GM21390 (cell line): Measurements from ENCODE around the gene GIMAP8.
"Not testable (repeated sequence)": the region's sequence is repeated elsewhere in the genome, so short reads cannot be mapped to it uniquely, and the experiment has no call there.

ENCODE experiments used
- ATAC-seq: cut with Tn5 transposase; IDR thresholded peaks from one replicate; pipeline ENCODE4 v1.9.1; 2021; ENCODE audit not compliant: unreplicated experiment

Gene GIMAP8

DNA sequence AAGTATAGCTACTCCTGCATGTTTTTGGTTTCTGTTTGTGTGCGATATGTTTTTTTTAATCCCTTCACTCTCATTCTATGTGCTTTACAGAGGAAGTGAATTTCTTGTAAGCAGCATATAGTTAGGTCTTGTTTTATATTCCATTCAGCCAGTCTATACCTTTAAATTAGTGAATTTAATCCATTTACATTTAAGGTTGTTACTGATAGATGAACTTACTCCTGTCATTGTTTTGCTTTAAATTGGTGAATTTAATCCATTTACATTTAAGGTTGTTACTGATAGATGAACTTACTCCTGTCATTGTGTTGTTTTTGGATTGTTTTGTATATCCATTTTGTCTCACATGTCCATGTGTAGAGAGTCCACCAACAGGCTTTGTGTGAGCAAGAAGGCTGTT lies 11.1 kb downstream of the GIMAP8 start:
- ATAC-seq: no peak

DNA sequence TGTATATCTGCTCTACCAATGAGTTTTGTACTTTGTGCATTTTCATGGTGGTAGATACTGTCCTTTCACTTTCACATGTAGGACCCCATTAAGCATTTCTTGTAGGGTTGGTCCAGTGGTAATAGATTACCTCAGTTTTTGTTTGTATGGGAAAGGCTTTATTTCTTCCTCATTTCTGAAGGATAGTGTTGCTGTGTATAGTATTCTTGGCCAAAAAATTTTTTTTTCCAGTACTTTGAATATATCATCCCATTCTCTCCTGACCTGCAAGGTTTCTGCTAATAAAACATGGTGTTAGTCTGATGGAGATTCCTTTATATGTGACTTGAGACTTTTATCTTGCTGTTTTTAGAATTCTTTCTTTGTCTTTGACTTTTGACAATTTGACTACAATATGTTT lies 12.0 kb downstream of the GIMAP8 start:
- ATAC-seq: no peak

DNA sequence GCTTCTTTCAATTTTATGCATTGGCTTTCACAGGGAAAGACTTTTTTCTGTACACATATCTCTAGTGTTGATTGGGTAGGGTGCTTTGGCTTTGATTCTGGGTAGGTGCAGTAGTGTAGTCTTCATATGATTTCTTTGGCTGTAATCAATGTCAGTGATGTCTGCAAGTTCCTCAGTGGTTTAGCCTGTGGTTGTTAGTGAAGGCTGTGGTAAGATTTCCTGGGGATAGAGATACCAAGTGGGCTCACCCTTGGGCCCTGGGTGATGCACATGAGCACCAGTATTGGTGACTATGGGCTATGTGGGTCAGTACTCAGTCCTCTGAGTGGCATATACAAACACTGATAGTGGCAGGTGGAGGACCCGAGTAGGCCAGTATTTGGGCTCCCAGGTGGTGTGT lies 13.0 kb downstream of the GIMAP8 start:
- no peak for ATAC-seq

DNA sequence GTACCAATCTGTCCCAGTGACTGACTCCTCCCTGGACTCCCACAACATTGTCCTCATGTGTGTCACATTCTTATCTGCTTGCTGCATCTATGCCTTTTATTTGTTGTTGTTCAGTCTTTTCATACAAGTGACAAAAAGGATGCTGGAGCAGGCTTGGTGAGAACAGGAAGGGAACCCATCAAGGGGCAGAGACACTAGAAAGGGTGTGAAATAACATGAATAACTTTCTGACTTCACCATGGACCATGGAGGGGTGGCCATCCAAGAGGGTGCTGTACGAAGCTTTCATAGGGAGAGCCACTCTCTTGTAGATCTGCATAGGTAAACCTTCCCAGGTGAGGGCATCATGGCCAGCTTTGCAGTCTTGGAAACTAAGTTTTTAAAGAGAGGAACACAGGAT lies 14.5 kb downstream of the GIMAP8 start:
- ATAC-seq: no peak

DNA sequence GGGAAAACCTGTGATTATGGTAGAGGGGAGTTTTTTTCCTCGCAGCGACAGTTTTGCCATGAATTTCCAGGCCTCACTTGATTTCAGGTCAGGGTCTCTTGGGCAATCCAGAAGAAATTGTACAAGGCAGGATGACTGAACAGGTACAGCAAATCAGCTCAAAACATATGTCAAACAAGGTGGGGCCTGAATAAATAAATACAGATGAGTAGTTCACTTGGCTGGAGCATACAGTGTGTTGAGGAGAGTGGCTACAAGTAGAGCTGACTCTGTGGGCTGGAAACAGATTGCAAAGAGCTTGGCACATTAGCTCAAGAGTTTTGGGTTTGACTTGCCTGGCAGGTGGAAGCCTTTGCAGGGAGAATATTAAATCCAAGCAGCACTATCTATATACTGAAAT lies 15.0 kb downstream of the GIMAP8 start:
- ATAC-seq: no peak

DNA sequence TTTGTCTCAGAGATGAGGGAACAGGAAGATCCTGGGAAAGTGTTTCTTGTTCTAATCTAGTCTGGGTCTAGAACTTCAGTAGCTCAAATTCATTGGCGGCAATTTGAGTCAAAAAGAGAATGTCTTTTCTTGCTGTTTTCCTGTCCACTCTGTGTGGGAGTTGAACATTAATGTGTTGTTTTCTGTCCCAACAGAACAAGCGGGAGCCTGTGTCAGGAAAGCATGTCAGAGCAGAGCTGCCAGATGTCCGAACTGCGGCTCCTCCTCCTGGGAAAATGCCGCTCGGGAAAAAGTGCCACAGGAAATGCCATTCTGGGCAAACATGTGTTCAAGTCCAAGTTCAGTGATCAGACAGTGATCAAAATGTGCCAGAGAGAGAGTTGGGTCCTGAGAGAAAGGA lies 16.0 kb downstream of the GIMAP8 start:
- no peak for ATAC-seq

DNA sequence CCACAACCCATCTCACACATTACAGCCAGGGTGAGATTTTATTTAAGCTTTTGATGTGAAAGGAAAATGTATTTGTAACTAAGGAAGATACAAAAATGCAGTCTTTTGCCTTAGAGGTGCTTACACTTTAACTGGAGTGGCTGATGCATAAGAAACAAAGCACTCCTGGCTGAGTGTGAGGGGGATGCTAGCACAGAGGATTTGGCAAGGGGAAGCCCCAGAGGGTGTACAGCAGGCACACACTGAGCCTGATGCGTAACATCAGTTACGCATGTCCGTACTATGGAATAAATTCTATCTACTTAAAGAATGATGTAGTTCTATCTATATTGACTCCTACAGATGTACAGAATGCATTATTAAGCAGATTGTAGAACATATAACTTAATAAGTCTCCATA lies 17.8 kb downstream of the GIMAP8 start:
- ATAC-seq: no peak

DNA sequence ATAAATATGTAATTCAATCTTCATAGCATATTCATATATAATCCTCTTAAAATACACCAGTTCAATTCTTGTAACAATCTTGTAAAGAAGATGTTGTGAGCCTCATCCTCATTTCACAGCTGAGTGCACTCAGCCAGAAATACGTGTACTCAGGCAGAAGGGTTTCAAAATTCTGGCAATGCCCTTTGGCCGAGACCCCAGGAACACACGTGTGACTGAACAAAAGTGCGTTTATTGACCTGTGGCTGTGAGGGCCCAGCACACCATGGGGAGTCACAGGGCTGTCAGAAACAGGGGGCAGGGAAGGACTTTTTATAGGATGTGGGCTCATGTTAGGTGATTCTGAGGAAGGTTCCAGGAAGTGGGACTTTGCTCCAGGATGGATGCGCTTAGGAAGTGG lies 21.5 kb downstream of the GIMAP8 start:
- no peak for ATAC-seq

DNA sequence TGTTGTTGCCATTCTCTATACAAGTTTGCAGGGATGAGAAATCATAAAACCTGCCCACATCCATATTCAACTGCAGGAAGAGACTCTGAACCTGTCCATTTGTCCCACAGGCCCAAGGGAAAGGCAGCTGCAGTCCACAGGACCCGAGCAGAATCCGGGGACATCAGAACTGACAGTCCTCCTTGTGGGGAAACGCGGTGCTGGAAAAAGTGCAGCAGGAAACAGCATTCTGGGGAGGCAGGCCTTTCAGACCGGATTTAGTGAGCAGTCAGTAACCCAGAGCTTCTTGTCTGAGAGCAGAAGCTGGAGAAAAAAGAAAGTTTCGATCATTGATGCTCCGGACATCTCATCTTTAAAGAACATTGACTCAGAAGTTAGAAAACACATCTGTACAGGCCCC lies 23.5 kb downstream of the GIMAP8 start:
- ATAC-seq: no peak

DNA sequence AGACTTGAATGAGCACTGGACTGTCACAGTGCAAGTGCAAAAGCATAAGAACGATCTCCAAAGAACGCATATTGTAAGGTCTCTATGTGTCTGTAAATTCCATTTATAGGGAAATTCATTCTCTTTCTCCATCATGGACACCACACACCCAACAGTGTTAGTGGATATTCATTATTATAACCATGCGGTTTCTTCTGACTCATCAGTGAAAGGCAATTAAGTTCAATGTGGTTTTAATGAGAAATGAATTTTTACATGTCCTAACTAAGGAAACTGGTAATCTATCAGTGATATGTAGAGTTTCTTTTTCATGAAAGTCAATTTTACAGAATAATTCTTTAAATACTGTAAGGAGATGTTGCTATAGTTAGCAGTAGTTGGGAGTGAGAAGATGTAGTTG lies 25.9 kb downstream of the GIMAP8 start:
- no peak for ATAC-seq

DNA sequence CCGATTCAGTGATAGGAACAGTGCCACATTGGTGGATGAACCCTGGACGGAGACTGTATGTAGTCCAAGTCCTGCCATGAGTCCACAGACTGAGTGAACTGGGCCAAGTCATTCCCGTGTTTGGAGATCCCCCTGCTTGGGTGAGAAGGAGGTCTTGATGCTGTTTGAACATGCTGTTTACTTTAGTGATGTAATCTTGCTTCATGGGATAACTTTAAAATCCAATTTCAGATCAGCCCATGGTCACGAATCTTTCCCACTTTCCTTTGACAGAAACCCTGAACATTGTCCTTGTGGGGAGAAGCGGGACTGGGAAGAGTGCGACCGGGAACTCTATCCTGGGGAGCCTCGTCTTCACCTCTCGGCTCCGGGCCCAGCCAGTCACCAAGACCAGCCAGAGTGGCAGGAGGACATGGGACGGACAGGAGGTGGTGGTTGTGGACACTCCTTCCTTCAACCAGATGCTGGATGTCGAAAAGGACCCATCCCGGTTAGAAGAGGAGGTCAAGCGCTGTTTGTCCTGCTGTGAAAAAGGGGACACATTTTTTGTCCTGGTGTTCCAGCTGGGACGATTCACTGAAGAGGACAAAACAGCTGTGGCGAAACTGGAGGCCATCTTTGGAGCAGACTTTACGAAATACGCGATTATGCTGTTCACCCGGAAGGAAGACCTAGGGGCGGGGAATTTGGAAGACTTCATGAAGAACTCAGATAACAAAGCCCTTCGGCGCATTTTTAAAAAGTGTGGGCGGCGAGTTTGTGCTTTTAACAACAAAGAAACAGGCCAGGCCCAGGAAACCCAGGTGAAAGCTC lies 26.6 kb downstream of the GIMAP8 start:
- no peak for ATAC-seq

DNA sequence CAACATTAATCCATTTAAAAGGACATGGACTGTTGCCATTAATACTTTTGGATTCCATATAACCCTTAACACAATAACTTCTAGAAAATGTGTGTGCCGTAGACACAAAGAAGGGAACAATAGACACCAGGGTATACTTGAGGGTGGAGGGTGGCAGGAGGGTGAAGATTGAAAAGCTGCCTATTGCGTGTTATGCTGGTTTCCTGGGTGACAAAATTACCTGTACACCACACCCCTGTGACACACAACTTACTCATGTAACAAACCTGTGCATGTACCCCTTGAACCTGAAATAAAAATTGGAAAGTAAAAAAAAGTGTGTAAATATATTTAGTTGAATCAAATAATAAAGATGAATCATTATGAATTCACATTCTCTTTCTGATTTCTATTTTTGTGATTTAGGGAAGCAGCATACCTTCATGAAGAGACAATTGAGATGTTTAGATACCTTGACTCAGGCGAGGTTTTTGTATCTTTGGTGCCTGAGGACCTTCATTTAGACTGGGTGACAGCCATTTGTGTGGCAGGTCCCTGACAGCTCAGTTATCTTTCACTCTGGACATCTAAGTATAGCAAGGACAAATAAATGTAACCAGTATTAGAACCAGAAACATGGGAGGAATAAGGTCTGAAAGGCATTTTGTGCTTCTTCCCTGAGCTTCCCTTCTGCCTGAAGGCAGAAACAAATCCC lies 28.7 kb downstream of the GIMAP8 start:
- no peak for ATAC-seq

DNA sequence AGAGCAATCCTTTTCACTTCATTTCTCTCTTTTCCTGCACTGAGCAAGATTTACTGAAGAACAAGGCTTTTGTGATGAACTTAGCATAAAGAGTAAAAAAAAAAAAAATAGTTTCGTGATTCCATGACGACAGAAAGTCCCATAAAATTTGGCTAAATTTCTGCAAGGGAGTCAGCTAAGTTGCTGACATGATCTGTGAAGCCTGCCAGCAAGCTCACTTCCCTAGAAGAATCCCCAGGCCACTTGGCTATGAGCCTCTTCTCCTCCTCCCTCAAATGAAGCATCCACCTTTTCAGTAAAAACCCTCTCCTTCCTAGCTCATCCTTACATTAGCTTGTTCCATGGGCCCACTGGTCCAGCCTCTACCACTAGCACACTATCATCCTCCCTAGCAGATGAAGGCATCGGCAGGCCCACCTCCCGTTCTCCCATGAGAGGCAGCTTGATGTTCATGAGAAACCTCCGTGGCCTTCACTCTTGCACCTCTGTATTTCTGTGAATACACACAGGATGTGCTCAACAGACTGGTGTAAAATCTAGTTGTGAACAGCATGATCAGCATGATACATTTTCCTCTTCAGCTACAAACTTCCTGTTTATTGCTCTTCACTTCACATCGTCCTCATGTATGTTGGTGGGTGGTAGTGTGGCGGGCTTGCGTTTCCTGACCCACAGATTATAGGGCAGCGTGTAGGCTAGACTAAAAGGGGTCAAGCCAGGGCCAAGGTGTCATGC lies 30.9 kb downstream of the GIMAP8 start:
- ATAC-seq: no peak

DNA sequence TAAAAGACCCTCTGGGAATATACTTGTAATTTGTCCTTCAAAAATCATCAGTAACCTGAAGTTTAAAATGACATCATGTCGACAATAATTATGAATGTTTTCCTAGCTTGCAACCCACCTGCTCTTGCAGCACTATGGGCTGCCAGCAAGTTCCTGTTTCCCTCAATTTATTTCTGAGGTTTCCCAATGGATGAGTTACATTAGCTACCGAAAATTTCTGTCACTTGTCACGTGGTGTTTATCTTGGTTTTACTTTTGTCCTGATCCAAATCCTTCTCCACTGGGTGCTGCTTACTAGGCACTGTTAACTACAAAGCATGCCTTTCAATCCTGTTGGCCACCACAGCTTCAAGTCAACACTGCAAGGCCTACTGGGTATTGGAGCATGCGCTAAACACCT lies 31.5 kb downstream of the GIMAP8 start:
- ATAC-seq: no peak

DNA sequence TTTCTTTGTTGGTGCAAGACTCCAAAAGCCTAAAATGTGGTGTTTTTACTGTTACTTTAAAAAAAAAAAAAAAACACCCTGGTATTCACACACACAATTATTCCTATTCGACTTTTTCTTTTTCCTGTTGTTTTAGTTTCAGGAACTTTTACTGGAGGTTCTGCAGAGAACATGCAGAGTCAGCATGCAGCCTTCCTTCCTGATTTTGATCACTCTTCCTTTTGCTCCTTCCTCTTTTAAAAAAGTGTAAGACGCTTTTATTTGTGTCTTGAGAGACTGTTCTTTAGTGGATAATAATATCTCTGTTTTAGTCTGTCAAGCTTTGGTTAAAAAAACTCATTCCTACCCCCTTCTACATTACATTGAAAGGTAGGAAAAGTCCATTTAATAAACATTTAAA lies 33.1 kb downstream of the GIMAP8 start:
- not testable (repeated sequence) for ATAC-seq

DNA sequence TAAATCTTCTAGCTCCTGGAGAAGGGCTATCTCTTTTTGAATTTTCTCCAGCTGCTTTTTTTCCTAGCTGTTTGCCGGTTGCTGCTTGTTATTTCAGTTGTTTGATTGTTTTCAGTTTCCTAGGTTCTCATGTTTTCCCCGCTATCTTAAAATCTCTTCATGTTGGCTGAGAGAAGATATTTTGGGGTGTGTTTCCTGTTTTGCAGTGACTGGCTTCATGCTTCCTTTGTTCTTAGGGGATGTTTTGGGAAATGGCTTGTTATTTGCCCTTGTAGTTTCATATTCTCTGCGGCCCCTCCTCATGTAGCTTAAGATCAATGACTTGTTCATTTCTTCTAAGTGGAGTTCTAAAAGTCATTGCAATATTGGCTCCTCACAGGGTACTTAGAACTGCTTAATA lies 33.6 kb downstream of the GIMAP8 start:
- not testable (repeated sequence) for ATAC-seq

DNA sequence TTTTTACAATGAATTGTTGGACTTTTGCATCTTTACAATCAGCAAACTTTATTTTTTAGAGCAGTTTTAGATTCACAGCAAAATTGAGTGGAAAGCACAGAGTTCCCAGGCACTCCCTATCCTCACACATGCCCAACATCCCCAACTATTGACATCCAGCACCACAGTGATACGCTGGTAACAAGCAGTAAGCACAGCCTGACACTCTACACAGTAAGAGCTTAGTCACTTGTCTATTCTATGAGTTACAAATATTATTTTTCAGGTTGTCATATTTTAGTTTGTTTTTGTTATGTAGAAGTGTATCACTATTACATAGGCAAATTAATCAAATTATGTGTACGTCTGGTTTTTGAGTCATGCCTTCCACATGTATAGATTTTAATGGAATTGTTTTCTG lies 37.2 kb downstream of the GIMAP8 start:
- ATAC-seq: no peak

DNA sequence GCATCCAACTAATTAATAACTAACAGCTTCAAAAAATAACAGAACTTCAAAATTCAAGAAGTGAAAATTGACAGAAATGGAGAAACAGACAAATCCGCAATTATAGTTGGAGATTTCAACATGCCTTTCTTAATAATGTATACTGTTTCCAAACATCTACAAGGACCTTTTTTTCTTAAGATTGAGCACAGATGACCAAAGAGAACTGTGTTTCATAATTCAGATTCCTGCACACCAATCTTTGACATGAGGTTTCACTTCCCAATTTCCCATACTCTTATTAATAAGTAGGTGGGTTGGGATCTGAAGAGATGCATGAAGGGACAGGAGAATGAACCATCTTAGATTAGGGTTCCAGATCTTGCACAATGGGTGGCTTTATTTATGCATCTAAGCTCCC lies 39.4 kb downstream of the GIMAP8 start:
- ATAC-seq: no peak

DNA sequence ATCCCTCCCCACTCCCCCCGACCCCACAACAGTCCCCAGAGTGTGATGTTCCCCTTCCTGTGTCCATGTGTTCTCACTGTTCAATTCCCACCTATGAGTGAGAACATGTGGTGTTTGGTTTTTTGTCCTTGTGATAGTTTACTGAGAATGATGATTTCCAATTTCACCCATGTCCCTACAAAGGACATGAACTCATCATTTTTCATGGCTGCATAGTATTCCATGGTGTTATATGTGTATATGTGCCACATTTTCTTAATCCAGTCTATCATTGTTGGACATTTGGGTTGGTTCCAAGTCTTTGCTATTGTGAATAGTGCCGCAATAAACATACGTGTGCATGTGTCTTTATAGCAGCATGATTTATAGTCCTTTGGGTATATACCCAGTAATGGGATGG lies 43.0 kb downstream of the GIMAP8 start:
- not testable (repeated sequence) for ATAC-seq

DNA sequence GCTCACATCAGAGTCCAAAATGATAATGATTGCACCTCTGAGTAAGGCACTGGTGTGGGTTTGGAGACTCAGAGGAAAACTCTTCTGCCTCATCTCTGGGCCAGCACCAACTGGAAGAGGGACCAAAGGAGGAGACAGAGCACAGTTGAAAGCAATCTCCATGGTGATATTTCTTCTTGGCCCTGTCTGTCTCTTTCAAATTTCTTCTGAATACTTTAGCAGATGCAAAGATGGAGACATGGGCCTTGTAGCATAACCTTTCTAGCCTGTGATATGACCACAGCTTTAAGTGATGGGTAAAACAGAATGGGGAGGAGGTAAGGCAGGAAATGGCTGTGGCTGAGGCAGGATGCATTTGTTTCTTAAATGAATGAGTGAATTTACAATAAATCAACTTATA lies 52.1 kb downstream of the GIMAP8 start:
- no peak for ATAC-seq

DNA sequence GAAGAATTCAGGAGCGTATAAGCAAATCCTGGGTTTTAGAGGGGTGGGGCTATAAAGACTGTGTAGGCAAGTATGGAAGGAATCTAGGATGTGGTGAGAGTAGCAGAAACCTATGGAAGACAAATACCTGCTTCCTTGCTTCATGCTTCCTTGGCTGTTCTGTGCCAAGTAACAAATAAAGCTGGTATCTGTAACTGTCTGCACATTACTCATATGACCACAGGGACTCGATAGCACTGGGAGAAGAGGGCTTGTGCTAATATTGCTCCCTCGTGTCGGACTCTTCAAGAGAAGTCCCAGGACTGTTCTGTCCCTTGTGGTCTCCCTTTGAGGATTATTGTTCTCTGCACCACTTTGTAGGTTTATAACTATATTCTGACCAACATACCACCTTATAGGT lies 52.7 kb downstream of the GIMAP8 start:
- no peak for ATAC-seq

DNA sequence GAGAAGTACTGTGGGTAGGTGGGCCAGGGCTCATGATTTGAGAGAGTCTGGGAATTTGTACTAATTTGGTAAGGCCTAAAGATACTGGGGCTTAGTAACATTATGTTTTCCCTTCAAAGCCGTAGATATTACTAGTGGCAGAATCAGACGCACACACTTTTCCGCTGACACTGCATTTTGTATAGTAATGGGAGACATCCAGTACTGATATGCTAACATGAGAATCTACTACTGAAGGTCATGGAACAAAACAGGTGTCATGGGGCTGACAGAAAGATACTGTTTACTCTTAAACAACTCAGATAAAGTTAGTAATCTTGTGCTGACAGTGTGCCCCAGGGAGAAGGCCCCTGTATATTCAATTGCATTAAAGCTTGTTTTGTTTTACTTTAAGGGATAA lies 53.2 kb downstream of the GIMAP8 start:
- ATAC-seq: no peak
